PFSK-1 (cell line): ENCODE data around the gene TRPV5.

Experiments used
- FOXP2 ChIP-seq: optimal IDR thresholded peaks from 2 replicates; pipeline ENCODE3; 2011; ENCODE audit warnings: borderline replicate concordance, control low read depth, inconsistent platforms; ENCODE audit not compliant: insufficient read depth; ENCODE audit errors: extremely low read length, extremely low read depth
- POLR2AphosphoS5 ChIP-seq: IDR thresholded peaks from 2 replicates; pipeline ENCODE4 v1.6.1; 2012; ENCODE audit warnings: low read depth, mild to moderate bottlenecking, control low read depth, low read length, moderate library complexity
- SIN3A ChIP-seq: IDR thresholded peaks from 2 replicates; pipeline ENCODE4 v1.6.1; 2012; ENCODE audit warnings: mild to moderate bottlenecking, low read length, moderate library complexity, borderline replicate concordance; ENCODE audit not compliant: insufficient read depth
- TAF1 ChIP-seq: IDR thresholded peaks from 2 replicates; pipeline ENCODE4 v1.6.1; 2012; ENCODE audit warnings: low read length, control low read depth, borderline replicate concordance; ENCODE audit not compliant: insufficient read depth
- TF ChIP-seq, protein P1 (sequence below), 2 experiments: IDR thresholded peaks; 2 replicates each; pipeline versions ENCODE4 v1.6.1 to v1.8.0; 2011 to 2012; ENCODE audit warnings: low read depth in 2 of 2, low read length in 2 of 2, control low read depth in 1 of 2, inconsistent platforms in 1 of 2, mild to moderate bottlenecking in 1 of 2, moderate library complexity in 1 of 2; ENCODE audit not compliant: insufficient read depth in 1 of 2

- TF ChIP-seq TAF1 (no peak), POLR2AphosphoS5 (no peak), SIN3A (no peak), FOXP2 (no peak)
- TF ChIP-seq, protein P1, sequence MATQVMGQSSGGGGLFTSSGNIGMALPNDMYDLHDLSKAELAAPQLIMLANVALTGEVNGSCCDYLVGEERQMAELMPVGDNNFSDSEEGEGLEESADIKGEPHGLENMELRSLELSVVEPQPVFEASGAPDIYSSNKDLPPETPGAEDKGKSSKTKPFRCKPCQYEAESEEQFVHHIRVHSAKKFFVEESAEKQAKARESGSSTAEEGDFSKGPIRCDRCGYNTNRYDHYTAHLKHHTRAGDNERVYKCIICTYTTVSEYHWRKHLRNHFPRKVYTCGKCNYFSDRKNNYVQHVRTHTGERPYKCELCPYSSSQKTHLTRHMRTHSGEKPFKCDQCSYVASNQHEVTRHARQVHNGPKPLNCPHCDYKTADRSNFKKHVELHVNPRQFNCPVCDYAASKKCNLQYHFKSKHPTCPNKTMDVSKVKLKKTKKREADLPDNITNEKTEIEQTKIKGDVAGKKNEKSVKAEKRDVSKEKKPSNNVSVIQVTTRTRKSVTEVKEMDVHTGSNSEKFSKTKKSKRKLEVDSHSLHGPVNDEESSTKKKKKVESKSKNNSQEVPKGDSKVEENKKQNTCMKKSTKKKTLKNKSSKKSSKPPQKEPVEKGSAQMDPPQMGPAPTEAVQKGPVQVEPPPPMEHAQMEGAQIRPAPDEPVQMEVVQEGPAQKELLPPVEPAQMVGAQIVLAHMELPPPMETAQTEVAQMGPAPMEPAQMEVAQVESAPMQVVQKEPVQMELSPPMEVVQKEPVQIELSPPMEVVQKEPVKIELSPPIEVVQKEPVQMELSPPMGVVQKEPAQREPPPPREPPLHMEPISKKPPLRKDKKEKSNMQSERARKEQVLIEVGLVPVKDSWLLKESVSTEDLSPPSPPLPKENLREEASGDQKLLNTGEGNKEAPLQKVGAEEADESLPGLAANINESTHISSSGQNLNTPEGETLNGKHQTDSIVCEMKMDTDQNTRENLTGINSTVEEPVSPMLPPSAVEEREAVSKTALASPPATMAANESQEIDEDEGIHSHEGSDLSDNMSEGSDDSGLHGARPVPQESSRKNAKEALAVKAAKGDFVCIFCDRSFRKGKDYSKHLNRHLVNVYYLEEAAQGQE (IDR thresholded peaks at IDR 0.05; ENCODE audit: insufficient read depth in 1 of 2, low read depth in 2 of 2, low read length in 2 of 2), result no peak
These were observed 52.6 kb downstream of the TRPV5 start for GRCh38 chr7:142880876-142881505.
